ENCODE data around the gene ENTPD8. TPM values are rescaled to one million over a fixed set of nuclear protein-coding genes. Genes with fewer than 3 reads are reported as not detected.
"Not testable (repeated sequence)": the region's sequence is repeated elsewhere in the genome, so short reads cannot be mapped to it uniquely, and the experiment has no call there.

The ENTPD8 gene
- total and polyA plus RNA-seq, 5 experiments from 2014 or later = not detected

DNA sequence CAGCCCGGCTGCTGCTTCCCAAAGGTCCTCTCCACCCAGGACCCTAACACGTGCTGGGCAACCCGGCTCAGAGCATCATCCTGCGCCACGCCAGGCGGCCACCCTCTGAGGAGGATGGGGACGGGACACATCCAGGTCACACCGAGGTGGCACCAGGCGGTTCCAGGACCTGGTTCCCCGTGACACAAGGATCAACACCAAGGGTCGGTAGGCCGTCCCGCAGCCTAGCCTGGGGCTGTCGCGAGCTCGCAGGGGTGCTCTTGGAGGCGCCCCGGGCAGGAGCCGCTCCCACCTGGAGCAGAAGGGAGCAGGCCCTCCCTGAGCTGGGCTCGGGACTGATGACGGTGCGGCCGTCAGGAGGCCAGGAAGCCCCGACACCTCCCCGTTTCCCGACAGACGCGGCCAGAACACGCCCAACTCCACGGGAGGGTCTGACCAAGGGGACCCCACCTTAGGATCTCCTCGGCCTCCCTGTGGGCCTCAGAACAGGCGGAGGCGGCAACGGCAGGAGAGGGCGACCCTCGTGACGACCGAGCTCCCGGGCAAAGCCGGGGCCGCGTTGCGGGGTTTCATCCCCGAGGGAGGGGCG lies 24.5 kb downstream of the ENTPD8 start:
- ATAC-seq (no peak), DNase-seq (peak in 1 of 10 donors; percentile 50)
- Mint-ChIP-seq H3K27ac (no peak overlapping the region), H3K4me1 (peaks cover 0 to 27% (median 9%) of the 10 kb centered on the region in 4 donors), H3K36me3 (no peaks in the 10 kb centered on the region), H3K4me3 (peak overlapping the region in 3 of 10 donors; percentile 45 to 67 (median 60)), H3K9me3 (no peaks in the 10 kb centered on the region), H3K27me3 (no peaks in the 10 kb centered on the region)
- POLR2A ChIA-PET = no interaction called here

DNA sequence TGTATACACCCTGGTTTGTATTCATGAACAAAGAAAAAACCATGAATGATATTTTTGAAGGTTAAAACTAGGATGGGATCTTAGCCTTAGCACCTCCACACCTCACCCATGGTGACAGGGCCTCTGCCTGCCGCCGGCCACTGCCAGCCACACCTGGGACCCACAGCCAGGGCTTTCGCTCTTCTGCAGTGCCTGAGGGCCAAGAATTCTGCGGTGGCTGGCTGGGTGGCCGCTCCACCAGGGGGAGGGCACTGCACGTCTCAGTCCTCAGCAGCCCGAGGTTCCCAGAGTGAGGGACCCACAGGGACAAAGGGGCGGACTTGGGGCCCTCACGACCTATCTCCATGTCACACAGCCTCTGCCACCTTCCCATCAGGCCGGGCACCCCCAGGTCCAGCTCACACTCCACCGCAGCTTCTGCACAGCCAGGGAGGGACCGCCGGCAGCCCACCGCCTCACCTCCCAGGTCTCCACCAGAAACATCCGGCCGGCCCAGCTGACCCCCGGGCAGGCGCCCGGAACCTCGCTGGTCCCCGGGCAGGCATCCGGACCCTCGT lies 25.1 kb downstream of the ENTPD8 start:
- DNase-seq (peak in 1 of 10 donors; percentile 50), ATAC-seq (no peak)
- no peaks in the 10 kb centered on the region for H3K36me3 Mint-ChIP-seq
- no peaks in the 10 kb centered on the region for H3K27me3 Mint-ChIP-seq
- POLR2A ChIA-PET = no interaction called here
- peaks cover 0 to 24% (median 10%) of the 10 kb centered on the region in 4 donors for H3K4me1 Mint-ChIP-seq
- no peaks in the 10 kb centered on the region for H3K9me3 Mint-ChIP-seq
- no peak overlapping the region for H3K27ac Mint-ChIP-seq
- H3K4me3 Mint-ChIP-seq = peak overlapping the region in 1 of 10 donors; percentile 16

DNA sequence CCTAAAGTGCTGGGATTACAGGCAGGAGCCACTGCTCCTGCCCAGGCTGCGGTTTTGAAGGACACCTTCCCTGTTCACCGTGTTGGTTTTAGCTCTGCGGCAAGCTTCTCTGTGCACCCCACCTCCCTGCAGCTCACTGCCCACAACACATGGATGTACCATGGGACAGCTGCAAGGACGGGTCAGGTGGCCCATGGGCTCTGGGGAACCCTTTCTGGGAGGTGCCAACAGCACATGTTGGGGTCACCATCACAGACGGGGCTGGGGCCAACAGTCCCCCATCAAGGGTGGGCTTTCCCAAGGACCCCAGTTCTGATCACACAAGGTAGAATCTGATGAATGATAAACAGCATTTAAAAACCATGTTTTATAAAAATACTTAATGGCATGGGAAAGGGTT lies 25.7 kb downstream of the ENTPD8 start:
- H3K27me3 Mint-ChIP-seq = no peaks in the 10 kb centered on the region
- H3K9me3 Mint-ChIP-seq = no peaks in the 10 kb centered on the region
- H3K27ac Mint-ChIP-seq = no peak overlapping the region
- H3K4me3 Mint-ChIP-seq = no peak overlapping the region
- no peaks in the 10 kb centered on the region for H3K36me3 Mint-ChIP-seq
- DNase-seq (peak in 1 of 10 donors; percentile 60), ATAC-seq (no peak)
- peaks cover 0 to 24% (median 10%) of the 10 kb centered on the region in 4 donors for H3K4me1 Mint-ChIP-seq
- POLR2A ChIA-PET = no interaction called here

DNA sequence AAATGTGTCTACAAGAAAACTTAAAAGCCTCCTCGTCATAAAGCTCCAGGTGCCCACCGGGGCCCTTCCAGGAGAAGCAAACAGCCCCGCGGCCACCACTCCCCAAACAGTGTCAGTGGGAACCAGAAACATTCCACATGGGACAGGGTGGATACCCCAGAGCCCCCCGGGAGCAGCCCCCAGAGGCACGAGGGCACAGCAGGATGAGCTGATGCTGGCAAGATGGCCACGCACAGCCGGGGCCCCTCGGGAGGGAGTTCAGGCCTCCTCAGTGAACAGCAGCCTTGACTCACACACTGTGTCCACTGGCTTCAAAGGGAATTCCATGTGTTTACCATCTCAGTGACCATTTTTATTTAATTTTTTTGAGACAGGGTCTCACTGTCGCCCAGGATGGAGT lies 28.7 kb downstream of the ENTPD8 start:
- H3K27me3 Mint-ChIP-seq = peaks cover 0 to 3% (median 0%) of the 10 kb centered on the region in 5 donors
- peak overlapping the region in 1 of 10 donors; percentile 28 for H3K27ac Mint-ChIP-seq
- H3K4me1 Mint-ChIP-seq = peaks cover 0 to 27% (median 9%) of the 10 kb centered on the region in 4 donors
- no peak overlapping the region for H3K4me3 Mint-ChIP-seq
- DNase-seq = peak in 1 of 10 donors; percentile 53
- no peaks in the 10 kb centered on the region for H3K36me3 Mint-ChIP-seq
- POLR2A ChIA-PET = interaction anchor here (1.1 to 1.5 kb wide), 3 partner anchors 10 to 139 kb away, joined by 3 to 5 read pairs (median 3); partner anchors contain the start of genes EXD3, MRPL41 and NOXA1
- no peaks in the 10 kb centered on the region for H3K9me3 Mint-ChIP-seq
- ATAC-seq = no peak

DNA sequence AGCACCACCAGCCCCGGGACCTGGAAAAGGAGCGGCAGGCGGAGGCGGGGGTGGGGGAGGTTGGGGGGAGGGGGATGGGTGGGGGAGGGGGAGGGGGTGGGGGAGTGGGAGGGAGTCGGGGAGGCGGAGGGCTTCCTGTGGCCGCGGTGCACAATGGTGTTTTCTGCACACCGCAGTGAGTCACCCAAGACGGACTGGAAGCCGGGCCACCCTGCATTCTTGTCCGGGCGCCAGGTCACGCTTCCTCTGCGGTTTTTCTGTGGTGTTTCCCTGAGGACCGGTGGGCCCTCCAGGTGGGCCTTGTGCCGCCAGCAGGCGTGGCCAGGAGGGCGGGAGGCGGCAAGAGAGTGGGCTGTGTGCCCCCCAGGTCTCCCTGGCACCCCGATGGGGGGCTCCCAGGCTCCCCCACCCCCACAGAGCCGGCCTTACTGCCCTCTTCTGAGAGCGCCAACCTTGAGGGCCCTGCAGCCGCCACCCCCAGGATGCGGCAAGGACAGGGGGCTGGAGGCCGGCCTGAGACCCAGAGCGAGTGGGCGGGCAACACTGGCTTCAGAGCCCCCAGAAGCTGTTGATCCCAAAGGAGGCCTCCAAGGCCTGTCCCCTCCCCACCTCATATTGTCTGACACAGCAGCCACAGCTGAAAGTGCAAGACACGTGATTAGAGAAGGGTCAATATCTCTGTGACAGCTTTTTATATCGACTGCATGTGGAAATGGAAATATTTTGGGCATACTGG lies 29.3 kb downstream of the ENTPD8 start:
- peaks cover 0 to 27% (median 9%) of the 10 kb centered on the region in 4 donors for H3K4me1 Mint-ChIP-seq
- H3K27me3 Mint-ChIP-seq = peaks cover 0 to 5% (median 0%) of the 10 kb centered on the region in 5 donors
- DNase-seq = peak in 2 of 10 donors; percentile 41 to 61
- POLR2A ChIA-PET = interaction anchor here (1.1 to 1.5 kb wide), 3 partner anchors 10 to 140 kb away, joined by 3 to 5 read pairs (median 3); partner anchors contain the start of genes EXD3, MRPL41 and NOXA1
- H3K4me3 Mint-ChIP-seq = peak overlapping the region in 4 of 10 donors; percentile 22 to 67 (median 46)
- H3K27ac Mint-ChIP-seq = no peak overlapping the region
- H3K9me3 Mint-ChIP-seq = no peaks in the 10 kb centered on the region
- ATAC-seq = no peak
- no peaks in the 10 kb centered on the region for H3K36me3 Mint-ChIP-seq

DNA sequence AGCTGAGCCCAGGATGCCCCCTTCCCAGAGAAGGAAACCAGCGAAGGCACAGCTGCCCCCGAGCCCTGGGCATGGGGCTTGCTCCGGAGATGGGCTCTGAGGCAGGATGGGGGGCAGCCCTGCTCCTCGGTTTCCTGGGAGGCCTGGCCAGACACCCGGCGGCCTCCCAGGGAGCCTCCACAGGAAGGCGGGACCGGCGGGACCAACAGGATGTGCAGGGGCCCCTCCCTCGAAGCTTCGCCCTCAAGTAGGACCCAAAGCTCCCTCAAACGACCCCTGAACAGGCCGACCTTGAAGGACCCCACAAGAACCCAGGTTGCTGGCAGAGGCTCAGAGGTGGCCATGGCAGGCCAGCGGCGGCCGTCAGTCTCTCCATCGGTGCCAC lies 29.9 kb downstream of the ENTPD8 start:
- Mint-ChIP-seq H3K4me3 (peak overlapping the region in 3 of 10 donors; percentile 22 to 67 (median 43)), H3K27ac (no peak overlapping the region), H3K36me3 (no peaks in the 10 kb centered on the region), H3K9me3 (no peaks in the 10 kb centered on the region), H3K4me1 (peaks cover 0 to 27% (median 9%) of the 10 kb centered on the region in 4 donors), H3K27me3 (peaks cover 0 to 5% (median 0%) of the 10 kb centered on the region in 5 donors)
- no peak for ATAC-seq
- peak in 1 of 10 donors; percentile 46 for DNase-seq
- POLR2A ChIA-PET = interaction anchor here (1.1 to 1.5 kb wide), 2 partner anchors 12 to 141 kb away, joined by 3 to 5 read pairs; partner anchors contain the start of genes EXD3, MRPL41 and NOXA1

DNA sequence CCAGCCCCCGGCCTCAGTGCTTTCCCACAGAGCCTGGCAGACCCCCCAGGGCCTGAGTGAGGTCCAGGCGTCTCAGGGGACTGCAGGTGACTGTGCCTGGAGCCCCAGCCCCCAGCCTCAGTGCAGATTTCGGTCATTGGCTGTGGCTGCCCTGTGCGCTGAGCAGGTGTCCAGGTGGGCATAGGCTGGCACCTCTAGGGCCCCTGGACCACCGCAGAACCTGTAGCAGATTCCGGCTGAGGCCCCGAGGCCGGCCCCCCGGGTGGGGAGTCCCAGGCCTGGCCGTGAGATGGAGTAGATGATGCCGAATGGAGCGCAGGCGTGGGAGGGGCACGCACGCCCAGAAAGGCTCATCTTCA lies 30.3 kb downstream of the ENTPD8 start:
- Mint-ChIP-seq H3K27me3 (peaks cover 0 to 8% (median 0%) of the 10 kb centered on the region in 5 donors), H3K27ac (no peak overlapping the region), H3K4me1 (peaks cover 0 to 30% (median 9%) of the 10 kb centered on the region in 4 donors), H3K4me3 (peak overlapping the region in 2 of 10 donors; percentile 43 to 67), H3K9me3 (no peaks in the 10 kb centered on the region), H3K36me3 (no peaks in the 10 kb centered on the region)
- POLR2A ChIA-PET = interaction anchor here (1.0 kb wide), 1 partner anchor 95 kb away, joined by 6 read pairs; no protein-coding TSS in a partner anchor
- no peak for DNase-seq
- no peak for ATAC-seq

DNA sequence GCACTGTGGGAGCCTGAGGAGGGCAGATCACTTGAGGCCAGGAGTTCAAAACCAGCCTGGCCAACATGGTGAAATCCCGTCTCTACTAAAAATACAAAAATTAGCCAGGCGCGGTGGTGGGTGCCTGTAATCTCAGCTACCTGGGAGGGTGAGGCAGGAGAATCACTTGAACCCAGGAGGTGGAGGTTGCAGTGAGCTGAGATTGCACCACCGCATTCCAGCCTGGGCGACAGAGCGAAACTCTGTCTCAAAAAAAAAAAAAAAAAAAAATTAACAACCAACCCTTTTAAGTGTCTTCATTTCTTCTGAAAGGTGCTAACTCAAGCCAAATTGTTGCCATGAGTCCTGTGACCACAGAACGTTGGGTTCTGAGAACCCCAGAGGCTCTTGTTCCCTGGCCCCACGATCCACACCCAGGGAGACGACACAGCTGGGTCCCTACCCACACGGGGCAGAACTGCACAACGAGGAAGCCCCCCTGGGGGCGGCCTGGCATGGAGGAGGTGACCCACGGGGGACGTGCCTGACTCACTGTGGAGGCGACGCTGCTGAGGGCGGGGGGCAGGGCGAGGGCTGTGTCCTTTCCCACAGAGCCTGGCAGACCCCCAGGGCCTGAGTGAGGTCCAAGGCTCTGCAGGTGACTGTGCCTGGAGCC lies 30.8 kb downstream of the ENTPD8 start:
- ATAC-seq, H3K27ac Mint-ChIP-seq, H3K9me3 Mint-ChIP-seq, H3K36me3 Mint-ChIP-seq: not testable (repeated sequence)
- Mint-ChIP-seq H3K4me3 (peak overlapping the region in 1 of 10 donors; percentile 43), H3K27me3 (peaks cover 0 to 11% (median 0%) of the 10 kb centered on the region in 5 donors), H3K4me1 (peaks cover 0 to 34% (median 10%) of the 10 kb centered on the region in 4 donors)
- peak in 1 of 10 donors; percentile 60 for DNase-seq
- POLR2A ChIA-PET = interaction anchor here (1.0 kb wide), 1 partner anchor 94 kb away, joined by 6 read pairs; no protein-coding TSS in a partner anchor

DNA sequence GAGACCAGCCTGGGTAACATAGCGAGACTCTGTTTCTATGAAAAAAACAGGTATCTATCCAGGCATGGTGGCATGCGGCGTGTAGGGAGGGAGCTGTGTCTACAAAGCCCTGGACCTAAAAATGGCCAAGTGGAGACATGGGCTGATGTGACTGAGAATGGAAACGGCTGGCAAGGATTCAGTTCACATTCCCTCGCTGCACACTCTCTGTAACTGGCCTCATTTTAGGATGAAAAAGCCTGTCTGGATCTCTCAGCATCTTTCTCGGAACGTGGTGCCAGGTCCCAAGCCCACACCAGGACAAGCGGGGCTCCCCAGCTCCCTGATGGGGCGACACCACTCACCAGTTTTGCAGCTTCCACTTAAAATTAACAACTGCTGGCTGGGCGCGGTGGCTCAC lies 31.6 kb downstream of the ENTPD8 start:
- Mint-ChIP-seq H3K27ac (peak overlapping the region in 1 of 10 donors; percentile 62), H3K4me1 (peaks cover 0 to 30% (median 9%) of the 10 kb centered on the region in 4 donors), H3K27me3 (peaks cover 0 to 11% (median 0%) of the 10 kb centered on the region in 5 donors), H3K36me3 (no peaks in the 10 kb centered on the region), H3K4me3 (peak overlapping the region in 2 of 10 donors; percentile 8 to 26), H3K9me3 (no peaks in the 10 kb centered on the region)
- POLR2A ChIA-PET = no interaction called here
- ATAC-seq = no peak
- DNase-seq = no peak

DNA sequence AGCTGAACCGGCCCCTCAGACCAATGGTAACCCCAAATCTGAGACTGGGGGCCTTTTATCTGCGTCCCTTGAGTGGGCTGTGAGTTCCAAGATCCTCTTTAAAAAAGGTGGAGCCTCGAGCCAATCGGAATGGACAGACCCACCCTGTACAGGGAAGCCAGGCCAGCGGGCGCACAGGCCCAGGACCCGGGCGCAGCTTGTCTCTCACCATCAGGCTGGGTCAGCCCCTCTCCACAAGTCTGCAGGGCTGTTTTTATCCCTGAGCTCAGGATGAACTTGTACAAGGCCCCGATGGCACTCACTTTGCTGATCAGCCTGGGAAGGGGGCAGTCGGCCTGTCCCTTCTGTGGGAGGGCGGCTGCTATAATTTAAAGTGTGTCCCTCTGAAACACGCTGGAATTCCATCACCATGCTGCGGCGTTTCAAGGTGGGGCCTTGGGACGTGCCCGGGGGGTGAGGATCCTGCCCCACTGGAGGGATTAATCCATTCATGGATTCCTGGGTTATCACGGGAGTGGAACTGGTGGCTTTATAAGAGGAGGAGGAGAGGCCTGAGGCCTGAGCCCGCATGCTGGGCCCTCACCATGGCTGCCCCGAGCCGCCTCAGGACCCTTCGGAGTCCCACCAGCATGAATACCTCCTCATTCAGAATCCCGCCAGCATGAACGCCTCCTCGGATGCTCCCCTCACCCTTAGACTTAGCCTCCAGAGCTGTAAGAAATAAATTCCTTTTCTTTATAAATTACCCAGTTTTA lies 32.3 kb downstream of the ENTPD8 start:
- H3K27me3 Mint-ChIP-seq = peaks cover 0 to 11% (median 0%) of the 10 kb centered on the region in 5 donors
- POLR2A ChIA-PET = no interaction called here
- H3K27ac Mint-ChIP-seq = peak overlapping the region in 1 of 10 donors; percentile 62
- ATAC-seq (no peak), DNase-seq (no peak)
- H3K4me3 Mint-ChIP-seq = no peak overlapping the region
- no peaks in the 10 kb centered on the region for H3K36me3 Mint-ChIP-seq
- no peaks in the 10 kb centered on the region for H3K9me3 Mint-ChIP-seq
- peaks cover 0 to 25% (median 8%) of the 10 kb centered on the region in 4 donors for H3K4me1 Mint-ChIP-seq

DNA sequence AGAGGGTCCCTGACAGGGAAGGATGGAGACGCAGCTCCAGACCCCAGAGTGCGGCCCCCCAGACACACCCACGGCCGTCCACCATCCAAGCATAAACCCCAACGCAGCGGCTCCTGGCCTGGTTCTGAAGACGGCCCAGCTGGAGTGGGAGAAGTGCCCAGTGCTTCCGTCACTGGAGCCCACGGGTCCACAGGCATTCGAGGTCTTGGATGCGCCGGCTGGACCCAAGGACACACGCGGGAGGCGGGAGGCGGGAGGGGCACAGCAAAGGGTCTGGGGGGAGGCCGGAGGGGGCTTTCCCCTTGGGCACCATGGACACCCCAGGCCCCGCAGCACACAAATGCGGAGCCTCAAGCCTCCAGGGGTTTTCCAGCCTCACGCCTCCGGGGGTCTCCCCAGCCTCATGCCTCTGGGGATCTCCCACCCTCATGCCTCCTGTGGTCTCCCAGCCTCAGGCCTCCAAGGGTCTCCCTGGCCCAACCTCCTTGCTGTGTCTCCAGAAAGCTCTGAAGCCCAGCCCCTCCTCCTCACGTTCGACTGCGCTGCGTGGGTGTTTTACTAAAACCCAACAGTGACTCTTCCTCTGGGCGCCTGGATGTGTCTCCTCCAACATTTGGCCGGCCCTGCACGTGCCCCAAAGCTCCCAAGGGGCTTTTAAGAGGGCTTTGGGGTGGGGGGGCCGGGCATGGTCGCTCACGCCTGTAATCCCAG lies 33.4 kb downstream of the ENTPD8 start:
- Mint-ChIP-seq H3K27ac (no peak overlapping the region), H3K4me1 (peaks cover 0 to 19% (median 6%) of the 10 kb centered on the region in 4 donors), H3K4me3 (peak overlapping the region in 3 of 10 donors; percentile 20 to 72 (median 43)), H3K9me3 (no peaks in the 10 kb centered on the region), H3K27me3 (peaks cover 0 to 11% (median 0%) of the 10 kb centered on the region in 5 donors), H3K36me3 (peaks cover 0 to under 1% (median 0%) of the 10 kb centered on the region in 3 donors)
- DNase-seq (no peak), ATAC-seq (no peak)
- POLR2A ChIA-PET = interaction anchor here (0.6 to 1.1 kb wide), 2 partner anchors 18 to 105 kb away, joined by 3 to 6 read pairs; partner anchors contain the start of gene NRARP

All from naive thymus-derived CD8-positive, alpha-beta T cell (primary cell).